ENCODE measurements around the gene SYNGR2. TPM values are rescaled to one million over a fixed set of nuclear protein-coding genes. Genes with fewer than 3 reads are reported as not detected.

SYNGR2 gene
- total and polyA plus RNA-seq, 2 donors: 47.1 to 149 TPM

DNA sequence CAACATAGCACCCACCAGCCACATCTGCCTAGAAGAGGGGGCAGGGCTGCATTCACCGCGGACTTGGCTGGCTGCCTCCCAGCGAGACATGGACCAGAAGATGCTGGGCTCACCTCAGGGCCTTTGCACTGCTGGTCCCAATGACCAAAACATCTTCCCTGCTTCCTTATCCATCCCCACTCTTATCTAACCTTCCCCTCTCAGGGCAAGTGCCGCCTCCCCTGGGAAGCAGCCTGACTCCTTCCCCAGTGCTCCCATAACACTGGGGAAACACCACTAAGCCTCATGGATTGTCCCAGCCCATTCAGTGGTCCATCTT is 45.5 kb upstream of the SYNGR2 start:
- Histone ChIP-seq H3K27ac (ENCODE audit: low read depth in 1 of 2, low read length in 1 of 2) (peak overlapping the region in 1 of 2 donors; percentile 8), H3K36me3 (ENCODE audit: control insufficient read depth in 2 of 2, insufficient read depth in 2 of 2, low read length in 1 of 2) (peaks cover 64 to 79% of the 10 kb centered on the region in 2 donors), H3K4me1 (ENCODE audit: control insufficient read depth in 2 of 2, insufficient read depth in 2 of 2, low read length in 2 of 2) (peaks cover 53 to 73% of the 10 kb centered on the region in 2 donors), H3K27me3 (ENCODE audit: control insufficient read depth in 2 of 2, insufficient read depth in 1 of 2, low read length in 1 of 2) (peaks cover 0 to 3% of the 10 kb centered on the region in 2 donors), H3K9me3 (ENCODE audit: control insufficient read depth in 2 of 2, insufficient read depth in 1 of 2, low read length in 1 of 2) (peaks cover 1 to 5% of the 10 kb centered on the region in 2 donors), H3K4me3 (ENCODE audit: low read length in 2 of 2) (no peak overlapping the region)
- DNase-seq (ENCODE audit: low read depth in 6 of 9, low spot score in 9 of 9): no peak
- over 99% methylated on average over 4 of the region's 4 CpGs for WGBS

GRCh38 chr17:78123258-78123929 is 45.0 kb upstream of the SYNGR2 start:
- no peak for DNase-seq (ENCODE audit: low read depth in 6 of 9, low spot score in 9 of 9)
- WGBS: 99% methylated on average over 5 of the region's 5 CpGs
- Histone ChIP-seq H3K27ac (ENCODE audit: low read depth in 1 of 2, low read length in 1 of 2) (no peak overlapping the region), H3K27me3 (ENCODE audit: control insufficient read depth in 2 of 2, insufficient read depth in 1 of 2, low read length in 1 of 2) (peaks cover 0 to 3% of the 10 kb centered on the region in 2 donors), H3K4me3 (ENCODE audit: low read length in 2 of 2) (no peak overlapping the region), H3K36me3 (ENCODE audit: control insufficient read depth in 2 of 2, insufficient read depth in 2 of 2, low read length in 1 of 2) (peaks cover 64 to 77% of the 10 kb centered on the region in 2 donors), H3K9me3 (ENCODE audit: control insufficient read depth in 2 of 2, insufficient read depth in 1 of 2, low read length in 1 of 2) (peaks cover 1 to 5% of the 10 kb centered on the region in 2 donors), H3K4me1 (ENCODE audit: control insufficient read depth in 2 of 2, insufficient read depth in 2 of 2, low read length in 2 of 2) (peaks cover 52 to 76% of the 10 kb centered on the region in 2 donors)

- Histone ChIP-seq H3K27ac (ENCODE audit: low read depth in 1 of 2, low read length in 1 of 2) (peak overlapping the region in 1 of 2 donors; percentile 68), H3K27me3 (ENCODE audit: control insufficient read depth in 2 of 2, insufficient read depth in 1 of 2, low read length in 1 of 2) (peaks cover 0 to 3% of the 10 kb centered on the region in 2 donors), H3K36me3 (ENCODE audit: control insufficient read depth in 2 of 2, insufficient read depth in 2 of 2, low read length in 1 of 2) (peaks cover 57 to 70% of the 10 kb centered on the region in 2 donors), H3K4me3 (ENCODE audit: low read length in 2 of 2) (no peak overlapping the region), H3K4me1 (ENCODE audit: control insufficient read depth in 2 of 2, insufficient read depth in 2 of 2, low read length in 2 of 2) (peaks cover 57 to 83% of the 10 kb centered on the region in 2 donors), H3K9me3 (ENCODE audit: control insufficient read depth in 2 of 2, insufficient read depth in 1 of 2, low read length in 1 of 2) (peaks cover 1 to 5% of the 10 kb centered on the region in 2 donors)
- no peak for DNase-seq (ENCODE audit: low read depth in 6 of 9, low spot score in 9 of 9)
- WGBS: 72% methylated on average over 30 of the region's 30 CpGs
Measured at GRCh38 chr17:78124081-78124835, 44.1 kb upstream of the SYNGR2 start.

DNA sequence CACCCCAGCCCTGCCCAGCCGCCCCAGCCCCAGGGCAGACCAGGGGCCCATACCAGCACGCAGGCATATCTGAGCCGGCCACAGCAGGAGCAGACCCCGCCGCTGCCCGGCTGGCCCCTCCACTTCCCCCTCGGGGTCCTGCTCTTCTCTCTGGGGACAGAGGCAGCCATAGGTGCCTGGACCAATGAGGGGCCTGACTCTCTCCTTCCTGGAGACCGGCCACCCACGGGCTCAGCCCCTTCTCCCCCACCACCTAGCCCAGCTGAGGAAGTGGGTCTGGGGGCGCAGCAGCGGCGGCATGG is 43.6 kb upstream of the SYNGR2 start:
- WGBS: 68% methylated on average over 12 of the region's 12 CpGs
- H3K27ac ChIP-seq (ENCODE audit: low read depth in 1 of 2, low read length in 1 of 2): peak overlapping the region; percentile 22 to 68
- peaks cover 0 to 3% of the 10 kb centered on the region in 2 donors for H3K27me3 ChIP-seq (ENCODE audit: control insufficient read depth in 2 of 2, insufficient read depth in 1 of 2, low read length in 1 of 2)
- no peak for DNase-seq (ENCODE audit: low read depth in 6 of 9, low spot score in 9 of 9)
- H3K36me3 ChIP-seq (ENCODE audit: control insufficient read depth in 2 of 2, insufficient read depth in 2 of 2, low read length in 1 of 2): peaks cover 54 to 66% of the 10 kb centered on the region in 2 donors
- H3K4me1 ChIP-seq (ENCODE audit: control insufficient read depth in 2 of 2, insufficient read depth in 2 of 2, low read length in 2 of 2): peaks cover 63 to 88% of the 10 kb centered on the region in 2 donors
- peak overlapping the region in 1 of 2 donors; percentile 13 for H3K4me3 ChIP-seq (ENCODE audit: low read length in 2 of 2)
- H3K9me3 ChIP-seq (ENCODE audit: control insufficient read depth in 2 of 2, insufficient read depth in 1 of 2, low read length in 1 of 2): peaks cover 1 to 5% of the 10 kb centered on the region in 2 donors

GRCh38 chr17:78125138-78125913 is 43.1 kb upstream of the SYNGR2 start:
- Histone ChIP-seq H3K27me3 (ENCODE audit: control insufficient read depth in 2 of 2, insufficient read depth in 1 of 2, low read length in 1 of 2) (peaks cover 0 to 3% of the 10 kb centered on the region in 2 donors), H3K36me3 (ENCODE audit: control insufficient read depth in 2 of 2, insufficient read depth in 2 of 2, low read length in 1 of 2) (peaks cover 51 to 60% of the 10 kb centered on the region in 2 donors), H3K9me3 (ENCODE audit: control insufficient read depth in 2 of 2, insufficient read depth in 1 of 2, low read length in 1 of 2) (peaks cover 1 to 7% of the 10 kb centered on the region in 2 donors), H3K4me1 (ENCODE audit: control insufficient read depth in 2 of 2, insufficient read depth in 2 of 2, low read length in 2 of 2) (peaks cover 68 to 92% of the 10 kb centered on the region in 2 donors), H3K27ac (ENCODE audit: low read depth in 1 of 2, low read length in 1 of 2) (peak overlapping the region; percentile 22 to 68), H3K4me3 (ENCODE audit: low read length in 2 of 2) (peak overlapping the region; percentile 2 to 13)
- 65% methylated on average over 39 of the region's 39 CpGs for WGBS
- peak in 2 of 9 donors; percentile 46 to 54 for DNase-seq (ENCODE audit: low read depth in 6 of 9, low spot score in 9 of 9)

DNA sequence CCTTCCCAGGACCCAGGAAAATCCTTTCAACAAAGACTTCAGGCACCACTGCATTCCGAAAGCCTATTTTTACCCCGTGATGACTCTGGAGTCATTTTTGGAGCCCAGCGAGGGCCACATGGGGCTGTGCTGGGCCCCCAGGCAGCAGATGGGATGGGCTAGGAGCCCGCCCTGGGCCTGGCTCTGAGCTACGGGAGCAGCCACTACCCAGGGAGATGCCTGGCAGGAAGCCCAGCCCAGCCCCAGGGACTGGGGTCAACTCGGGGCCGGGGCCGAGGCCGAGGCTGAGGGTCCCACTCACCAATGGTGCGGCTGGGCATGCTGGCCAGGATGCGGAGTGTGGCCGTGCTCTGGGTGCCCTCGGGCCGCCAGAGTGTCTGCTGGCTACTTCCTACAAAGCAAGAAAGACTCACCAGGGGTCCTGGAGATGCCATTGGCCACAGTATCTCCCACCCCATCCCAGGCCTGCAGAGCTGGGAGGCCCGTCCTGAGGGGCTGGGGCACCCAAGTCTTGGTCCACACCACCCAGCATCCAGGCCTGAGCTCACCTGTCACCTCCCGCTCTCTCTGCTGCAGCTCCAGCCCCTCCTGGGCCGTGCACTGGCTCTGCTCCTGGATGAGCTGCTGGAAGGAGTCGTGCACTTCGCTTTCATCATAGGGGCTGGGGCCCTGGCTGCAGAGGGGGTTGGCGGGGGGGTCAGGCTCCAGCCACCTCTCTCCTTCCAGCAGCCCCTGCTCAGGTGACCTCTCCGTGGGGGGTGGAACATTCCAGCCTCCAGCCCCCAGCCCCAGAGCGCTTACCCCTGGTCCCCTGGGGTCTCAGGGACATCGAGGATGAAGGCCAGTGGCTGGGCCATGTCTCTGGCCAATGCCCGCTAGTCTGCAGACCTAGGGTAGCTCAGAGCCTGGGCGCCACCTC is 42.1 kb upstream of the SYNGR2 start:
- H3K9me3 ChIP-seq (ENCODE audit: control insufficient read depth in 2 of 2, insufficient read depth in 1 of 2, low read length in 1 of 2): peaks cover 1 to 12% of the 10 kb centered on the region in 2 donors
- peaks cover 62 to 92% of the 10 kb centered on the region in 2 donors for H3K4me1 ChIP-seq (ENCODE audit: control insufficient read depth in 2 of 2, insufficient read depth in 2 of 2, low read length in 2 of 2)
- H3K36me3 ChIP-seq (ENCODE audit: control insufficient read depth in 2 of 2, insufficient read depth in 2 of 2, low read length in 1 of 2): peaks cover 45 to 53% of the 10 kb centered on the region in 2 donors
- WGBS: 91% methylated on average over 25 of the region's 25 CpGs
- H3K4me3 ChIP-seq (ENCODE audit: low read length in 2 of 2): peak overlapping the region in 1 of 2 donors; percentile 97
- H3K27ac ChIP-seq (ENCODE audit: low read depth in 1 of 2, low read length in 1 of 2): peak overlapping the region; percentile 26 to 43
- H3K27me3 ChIP-seq (ENCODE audit: control insufficient read depth in 2 of 2, insufficient read depth in 1 of 2, low read length in 1 of 2): peaks cover 0 to 3% of the 10 kb centered on the region in 2 donors
- DNase-seq (ENCODE audit: low read depth in 6 of 9, low spot score in 9 of 9): no peak

GRCh38 chr17:78126895-78127238 is 41.5 kb upstream of the SYNGR2 start:
- peaks cover 0 to 3% of the 10 kb centered on the region in 2 donors for H3K27me3 ChIP-seq (ENCODE audit: control insufficient read depth in 2 of 2, insufficient read depth in 1 of 2, low read length in 1 of 2)
- peaks cover 44 to 49% of the 10 kb centered on the region in 2 donors for H3K36me3 ChIP-seq (ENCODE audit: control insufficient read depth in 2 of 2, insufficient read depth in 2 of 2, low read length in 1 of 2)
- WGBS: 53% methylated on average over 6 of the region's 6 CpGs
- peak overlapping the region; percentile 93 to 97 for H3K4me3 ChIP-seq (ENCODE audit: low read length in 2 of 2)
- no peak for DNase-seq (ENCODE audit: low read depth in 6 of 9, low spot score in 9 of 9)
- H3K27ac ChIP-seq (ENCODE audit: low read depth in 1 of 2, low read length in 1 of 2): peak overlapping the region; percentile 86 to 99
- peaks cover 1 to 14% of the 10 kb centered on the region in 2 donors for H3K9me3 ChIP-seq (ENCODE audit: control insufficient read depth in 2 of 2, insufficient read depth in 1 of 2, low read length in 1 of 2)
- peaks cover 56 to 89% of the 10 kb centered on the region in 2 donors for H3K4me1 ChIP-seq (ENCODE audit: control insufficient read depth in 2 of 2, insufficient read depth in 2 of 2, low read length in 2 of 2)

DNA sequence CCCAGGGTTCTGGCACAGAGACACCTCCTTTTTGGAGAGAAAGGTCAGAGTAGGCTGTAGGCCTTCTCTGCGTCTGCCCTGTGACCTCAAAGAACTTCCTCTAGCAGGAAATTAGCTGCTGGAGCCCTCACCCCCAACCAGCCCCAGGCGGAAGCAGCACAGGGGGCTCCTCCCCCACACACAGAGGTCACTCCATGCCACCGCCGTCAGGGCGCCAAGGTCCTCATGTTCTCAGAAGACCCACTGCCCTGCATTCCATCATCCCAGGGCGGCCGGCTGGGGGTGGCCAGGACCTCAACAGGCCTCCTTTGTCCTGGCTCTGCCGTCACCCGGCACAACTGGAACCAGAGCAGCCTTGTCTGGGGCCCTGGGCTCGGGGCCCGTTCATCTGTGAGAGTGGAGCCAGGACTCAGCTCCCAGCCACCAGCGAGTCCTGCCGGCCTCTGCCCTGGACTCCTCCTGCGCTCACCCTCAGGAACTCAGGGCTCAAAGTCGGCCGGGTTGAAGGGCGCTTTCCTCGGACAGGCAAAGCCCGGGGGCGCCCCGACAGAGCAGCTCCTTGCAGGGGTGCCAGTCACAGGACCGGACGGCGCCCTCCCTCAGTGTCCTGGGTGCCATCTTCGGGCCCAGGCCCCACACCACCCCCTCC is 41.0 kb upstream of the SYNGR2 start:
- H3K4me3 ChIP-seq (ENCODE audit: low read length in 2 of 2): peak overlapping the region; percentile 93 to 97
- 9% methylated on average over 25 of the region's 25 CpGs for WGBS
- H3K27ac ChIP-seq (ENCODE audit: low read depth in 1 of 2, low read length in 1 of 2): peak overlapping the region; percentile 86 to 99
- peak in 2 of 9 donors; percentile 56 to 74 for DNase-seq (ENCODE audit: low read depth in 6 of 9, low spot score in 9 of 9)
- peaks cover 52 to 87% of the 10 kb centered on the region in 2 donors for H3K4me1 ChIP-seq (ENCODE audit: control insufficient read depth in 2 of 2, insufficient read depth in 2 of 2, low read length in 2 of 2)
- H3K36me3 ChIP-seq (ENCODE audit: control insufficient read depth in 2 of 2, insufficient read depth in 2 of 2, low read length in 1 of 2): peaks cover 40 to 45% of the 10 kb centered on the region in 2 donors
- peaks cover 0 to 3% of the 10 kb centered on the region in 2 donors for H3K27me3 ChIP-seq (ENCODE audit: control insufficient read depth in 2 of 2, insufficient read depth in 1 of 2, low read length in 1 of 2)
- H3K9me3 ChIP-seq (ENCODE audit: control insufficient read depth in 2 of 2, insufficient read depth in 1 of 2, low read length in 1 of 2): peaks cover 1 to 14% of the 10 kb centered on the region in 2 donors

All from thymus (tissue), 11 donors.